Common myeloid progenitor, CD34-positive (primary cell): ENCODE results near the gene XYLT1.

Experiments
- CTCF ChIA-PET: fragments of 350-600 bp; sonication (Branson Sonifier 250); formaldehyde crosslinking; loops from one replicate; lab custom pipeline; 2021; ENCODE audit warnings: antibody characterized with exemption; lab: Charles Lee
- POLR2A ChIA-PET: fragments of 350-600 bp; sonication (Branson Sonifier 250); formaldehyde crosslinking; loops from one replicate; lab custom pipeline; 2021; ENCODE audit warnings: antibody characterized with exemption; lab: Charles Lee
- DNase-seq, 3 donors: peaks; one replicate each; pipeline versions ENCODE4 v3.0.0 to v3.0.0-alpha.2; 2013
- H3K27ac ChIP-seq, 2 experiments: 1 replicate in 1 of 2; 2 replicates in 1 of 2; pipeline ENCODE4 v1.7.0; 2013; ENCODE audit warnings: inconsistent platforms in 2 of 2, low read length in 2 of 2, mild to moderate bottlenecking in 2 of 2, low read depth in 1 of 2, moderate library complexity in 1 of 2; ENCODE audit not compliant: severe bottlenecking in 2 of 2, insufficient read depth in 1 of 2, poor library complexity in 1 of 2
- H3K27me3 ChIP-seq, 5 experiments: replicated peaks in 2 of 5; 1 replicate in 3 of 5; 2 replicates in 2 of 5; pipeline versions ENCODE4 v1.6.1 to v1.7.0; 2013; ENCODE audit warnings: low read length in 4 of 5, mild to moderate bottlenecking in 2 of 5, moderate library complexity in 2 of 5, inconsistent platforms in 1 of 5; ENCODE audit not compliant: insufficient read depth in 5 of 5, control insufficient read depth in 4 of 5
- H3K36me3 ChIP-seq, 4 experiments: 1 replicate in 2 of 4; 2 replicates in 2 of 4; pipeline versions ENCODE4 v1.6.1 to v1.7.0; 2013; ENCODE audit warnings: low read length in 3 of 4, control low read depth in 1 of 4, mild to moderate bottlenecking in 1 of 4; ENCODE audit not compliant: control insufficient read depth in 4 of 4, insufficient read depth in 4 of 4
- H3K4me1 ChIP-seq, 4 experiments: 1 replicate in 3 of 4; 2 replicates in 1 of 4; pipeline versions ENCODE4 v1.6.1 to v1.7.1; 2013; ENCODE audit warnings: low read length in 3 of 4, mild to moderate bottlenecking in 3 of 4, control low read depth in 1 of 4, inconsistent platforms in 1 of 4, moderate library complexity in 1 of 4; ENCODE audit not compliant: control insufficient read depth in 4 of 4, insufficient read depth in 4 of 4; ENCODE audit errors: control extremely low read depth in 1 of 4
- H3K4me3 ChIP-seq, 7 experiments: 1 replicate in 4 of 7; 2 replicates in 3 of 7; pipeline versions ENCODE4 v1.5.1 to v1.7.0; 2013; ENCODE audit warnings: mild to moderate bottlenecking in 7 of 7, low read length in 6 of 7, moderate library complexity in 6 of 7, inconsistent platforms in 2 of 7, low read depth in 2 of 7, control low read depth in 1 of 7; ENCODE audit not compliant: insufficient read depth in 4 of 7, control insufficient read depth in 1 of 7; ENCODE audit errors: extremely low read depth in 1 of 7
- H3K9me3 ChIP-seq, 5 experiments: 1 replicate in 4 of 5; 2 replicates in 1 of 5; pipeline versions ENCODE4 v1.6.1 to v1.7.1; 2013; ENCODE audit warnings: low read length in 4 of 5, mild to moderate bottlenecking in 2 of 5, inconsistent platforms in 1 of 5, low read depth in 1 of 5, moderate library complexity in 1 of 5; ENCODE audit not compliant: control insufficient read depth in 4 of 5, insufficient read depth in 2 of 5; ENCODE audit errors: control extremely low read depth in 1 of 5
- WGBS: methylation state at CpG from one replicate; pipeline ENCODE4 v1.1.5; 2013; ENCODE audit not compliant: insufficient coverage; 5-methylcytosine and 5-hydroxymethylcytosine counted together

Gene XYLT1

GRCh38 chr16:17130733-17131132 lies 340.0 kb downstream of the XYLT1 start:
- WGBS: 77% methylated on average over 6 of the region's 6 CpGs
- ChIA-PET CTCF (interaction anchor here (0.6 to 2.1 kb wide), 2 partner anchors 9 to 104 kb away, joined by 3 to 6 read pairs; no protein-coding TSS in a partner anchor), POLR2A (no interaction called here)
- Histone ChIP-seq H3K4me1 (peaks cover 4 to 8% (median 6%) of the 10 kb centered on the region in 4 experiments), H3K9me3 (peaks cover 0 to 6% (median 0%) of the 10 kb centered on the region in 5 experiments), H3K36me3 (peaks cover 31 to 75% (median 44%) of the 10 kb centered on the region in 4 experiments), H3K27ac (no peak overlapping the region), H3K27me3 (no peaks in the 10 kb centered on the region), H3K4me3 (no peak overlapping the region)
- peak; percentile 9 to 55 (median 30) for DNase-seq

GRCh38 chr16:17129971-17130370 lies 340.8 kb downstream of the XYLT1 start:
- CTCF ChIA-PET: interaction anchor here (0.6 to 2.1 kb wide), 2 partner anchors 10 to 105 kb away, joined by 3 to 6 read pairs; no protein-coding TSS in a partner anchor
- POLR2A ChIA-PET: no interaction called here
- Histone ChIP-seq H3K9me3 (peaks cover 0 to 6% (median 0%) of the 10 kb centered on the region in 5 experiments), H3K4me1 (peaks cover 4 to 8% (median 6%) of the 10 kb centered on the region in 4 experiments), H3K27me3 (no peaks in the 10 kb centered on the region), H3K4me3 (no peak overlapping the region), H3K36me3 (peaks cover 31 to 78% (median 46%) of the 10 kb centered on the region in 4 experiments), H3K27ac (no peak overlapping the region)
- no peak for DNase-seq
- 98% methylated on average over 5 of the region's 5 CpGs for WGBS

- Histone ChIP-seq H3K27me3 (no peaks in the 10 kb centered on the region), H3K4me3 (no peak overlapping the region), H3K27ac (no peak overlapping the region), H3K4me1 (peaks cover 4 to 8% (median 6%) of the 10 kb centered on the region in 4 experiments), H3K36me3 (peaks cover 30 to 70% (median 45%) of the 10 kb centered on the region in 4 experiments), H3K9me3 (peaks cover 0 to 7% (median 0%) of the 10 kb centered on the region in 5 experiments)
- WGBS: 100% methylated on average over 4 of the region's 6 CpGs
- POLR2A ChIA-PET: no interaction called here
- no peak for DNase-seq
- CTCF ChIA-PET: no interaction called here
Observed at GRCh38 chr16:17128791-17129190, 342.0 kb downstream of the XYLT1 start.

GRCh38 chr16:17126156-17126555 lies 344.6 kb downstream of the XYLT1 start:
- H3K27ac ChIP-seq: no peak overlapping the region
- no peak overlapping the region for H3K4me3 ChIP-seq
- H3K36me3 ChIP-seq: peaks cover 30 to 52% (median 38%) of the 10 kb centered on the region in 4 experiments
- CTCF ChIA-PET: interaction anchor here (0.6 to 1.2 kb wide), 2 partner anchors 24 to 207 kb away, joined by 3 to 4 read pairs; no protein-coding TSS in a partner anchor
- DNase-seq: no peak
- H3K4me1 ChIP-seq: peaks cover 4 to 8% (median 6%) of the 10 kb centered on the region in 4 experiments
- POLR2A ChIA-PET: interaction anchor here (0.5 kb wide), 1 partner anchor 252 kb away, joined by 7 read pairs; no protein-coding TSS in a partner anchor
- H3K9me3 ChIP-seq: peaks cover 0 to 7% (median 0%) of the 10 kb centered on the region in 5 experiments
- H3K27me3 ChIP-seq: no peaks in the 10 kb centered on the region
- WGBS: 100% methylated on average over 1 of the region's 3 CpGs

GRCh38 chr16:17125671-17126070 lies 345.1 kb downstream of the XYLT1 start:
- DNase-seq: no peak
- POLR2A ChIA-PET: no interaction called here
- H3K9me3 ChIP-seq: peaks cover 0 to 7% (median 0%) of the 10 kb centered on the region in 5 experiments
- CTCF ChIA-PET: interaction anchor here (0.6 to 1.2 kb wide), 2 partner anchors 24 to 207 kb away, joined by 3 to 4 read pairs; no protein-coding TSS in a partner anchor
- no peaks in the 10 kb centered on the region for H3K27me3 ChIP-seq
- H3K4me1 ChIP-seq: peaks cover 0 to 3% (median 1%) of the 10 kb centered on the region in 4 experiments
- H3K27ac ChIP-seq: no peak overlapping the region
- no peak overlapping the region for H3K4me3 ChIP-seq
- H3K36me3 ChIP-seq: peaks cover 30 to 52% (median 38%) of the 10 kb centered on the region in 4 experiments

GRCh38 chr16:17117906-17118577 lies 352.7 kb downstream of the XYLT1 start:
- H3K9me3 ChIP-seq: no peaks in the 10 kb centered on the region
- H3K27ac ChIP-seq: no peak overlapping the region
- 93% methylated on average over 3 of the region's 5 CpGs for WGBS
- H3K4me3 ChIP-seq: no peak overlapping the region
- no peaks in the 10 kb centered on the region for H3K4me1 ChIP-seq
- ChIA-PET POLR2A (no interaction called here), CTCF (interaction anchor here (1.2 kb wide), 1 partner anchor 28 kb away, joined by 3 read pairs; no protein-coding TSS in a partner anchor)
- H3K36me3 ChIP-seq: peaks cover 6 to 51% (median 29%) of the 10 kb centered on the region in 4 experiments
- DNase-seq: no peak
- no peaks in the 10 kb centered on the region for H3K27me3 ChIP-seq
